WTC11 (cell line): ENCODE results near the gene RPRD1B. TPM values are rescaled to one million over a fixed set of nuclear protein-coding genes. Genes with fewer than 3 reads are reported as not detected.

ENCODE experiments used
- ATAC-seq: fragments of 200-7000 bp; cut with Tn5 transposase; 2 replicates; pipeline ENCODE4 v1.10.0; 2021; ENCODE audit warnings: mild to moderate bottlenecking, moderate library complexity
- CTCF ChIA-PET: fragments of 300-600 bp; sonication (Branson Sonifier 250); formaldehyde crosslinking; loops from one replicate; lab custom pipeline; 2021; ENCODE audit warnings: antibody characterized with exemption; lab: Charles Lee
- POLR2A ChIA-PET: fragments of 350-600 bp; sonication (Branson Sonifier 250); formaldehyde crosslinking; loops from one replicate; lab custom pipeline; 2021; ENCODE audit warnings: antibody characterized with exemption; lab: Charles Lee
- DNase-seq: peaks from one replicate; pipeline ENCODE4 v3.0.0; 2021; ENCODE audit warnings: low spot score
- H3K27ac Mint-ChIP-seq: 2 replicates; pipeline ENCODE4 v1.8.0; 2021; ENCODE audit warnings: mixed read lengths
- H3K27me3 Mint-ChIP-seq: 2 replicates; pipeline ENCODE4 v1.8.0; 2021; ENCODE audit warnings: low read depth, mild to moderate bottlenecking, moderate library complexity, mixed read lengths
- H3K36me3 Mint-ChIP-seq: 2 replicates; pipeline ENCODE4 v1.8.0; 2021; ENCODE audit warnings: mixed read lengths
- H3K4me1 Mint-ChIP-seq: 2 replicates; pipeline ENCODE4 v1.8.0; 2022; ENCODE audit warnings: mixed read lengths
- H3K4me3 Mint-ChIP-seq: 2 replicates; pipeline ENCODE4 v1.8.0; 2021; ENCODE audit warnings: mild to moderate bottlenecking, moderate library complexity, mixed read lengths
- H3K9me3 Mint-ChIP-seq: 2 replicates; pipeline ENCODE4 v1.8.0; 2021; ENCODE audit warnings: mixed read lengths
- AR ChIP-seq: fragments of 250-450 bp; sonication (Bioruptor Pico); IDR thresholded peaks from 2 replicates; pipeline ENCODE4 v1.9.0; 2021; ENCODE audit warnings: mild to moderate bottlenecking
- CDX4 ChIP-seq: fragments of 250-450 bp; sonication (Bioruptor Pico); IDR thresholded peaks from 2 replicates; pipeline ENCODE4 v1.9.0; 2021; ENCODE audit warnings: moderate library complexity, mild to moderate bottlenecking, inconsistent platforms, borderline replicate concordance
- ETV6 ChIP-seq: sonication (generic); formaldehyde crosslinking; IDR thresholded peaks from 2 replicates; pipeline ENCODE4 v1.8.1; 2022; ENCODE audit warnings: mild to moderate bottlenecking, missing genetic modification reagents
- JUN ChIP-seq: sonication (generic); formaldehyde crosslinking; IDR thresholded peaks from 2 replicates; pipeline ENCODE4 v1.8.0; 2023; ENCODE audit warnings: mild to moderate bottlenecking, missing genetic modification reagents
- NFYB ChIP-seq: sonication (generic); formaldehyde crosslinking; conservative IDR thresholded peaks from 2 replicates; pipeline ENCODE4 v1.8.0; 2022; ENCODE audit warnings: low read depth, missing genetic modification reagents
- NR2C2 ChIP-seq: sonication (generic); formaldehyde crosslinking; IDR thresholded peaks from 2 replicates; pipeline ENCODE4 v1.8.0; 2022; ENCODE audit warnings: mild to moderate bottlenecking, missing genetic modification reagents
- RORB ChIP-seq: fragments of 250-450 bp; sonication (Bioruptor Pico); IDR thresholded peaks from 2 replicates; pipeline ENCODE4 v1.9.0; 2021; ENCODE audit warnings: mild to moderate bottlenecking
- SP1 ChIP-seq: sonication (generic); formaldehyde crosslinking; conservative IDR thresholded peaks from 2 replicates; pipeline ENCODE4 v1.8.1; 2022; ENCODE audit warnings: missing genetic modification reagents
- STAT6 ChIP-seq: sonication (generic); formaldehyde crosslinking; conservative IDR thresholded peaks from 2 replicates; pipeline ENCODE4 v1.8.1; 2023; ENCODE audit warnings: mild to moderate bottlenecking, low read depth, missing genetic modification reagents, moderate library complexity
- TCF7 ChIP-seq: sonication (generic); formaldehyde crosslinking; IDR thresholded peaks from 2 replicates; pipeline ENCODE4 v1.8.0; 2022; ENCODE audit warnings: mild to moderate bottlenecking, low read depth, missing genetic modification reagents, moderate library complexity
- ZNF138 ChIP-seq: sonication (generic); formaldehyde crosslinking; conservative IDR thresholded peaks from 2 replicates; pipeline ENCODE4 v1.8.1; 2022; ENCODE audit warnings: mild to moderate bottlenecking, moderate library complexity, missing genetic modification reagents
- ZNF219 ChIP-seq: sonication (generic); formaldehyde crosslinking; IDR thresholded peaks from 2 replicates; pipeline ENCODE4 v1.8.0; 2023; ENCODE audit warnings: missing genetic modification reagents, mild to moderate bottlenecking, borderline replicate concordance
- ZSCAN18 ChIP-seq: fragments of 250-450 bp; sonication (Bioruptor Pico); IDR thresholded peaks from 2 replicates; pipeline ENCODE4 v2.1.2; 2022; ENCODE audit warnings: mild to moderate bottlenecking, moderate library complexity
- total RNA-seq: library from RNA; stranded (reverse); gene quantifications from 3 replicates; pipeline ENCODE4 v1.2.3, GENCODE V29; 2021
- TF ChIP-seq, protein P1 (sequence below): sonication (generic); formaldehyde crosslinking; IDR thresholded peaks from 2 replicates; pipeline ENCODE4 v1.8.1; 2023; ENCODE audit warnings: mild to moderate bottlenecking, moderate library complexity, missing genetic modification reagents
- TF ChIP-seq, protein P2 (sequence below): sonication (generic); formaldehyde crosslinking; IDR thresholded peaks from 2 replicates; pipeline ENCODE4 v1.8.1; 2022; ENCODE audit warnings: low read depth, mild to moderate bottlenecking, moderate library complexity, missing genetic modification reagents, borderline replicate concordance
- TF ChIP-seq, protein P3 (sequence below): fragments of 250-450 bp; sonication (Bioruptor Pico); IDR thresholded peaks from 2 replicates; pipeline ENCODE4 v1.9.0; 2021; ENCODE audit warnings: mild to moderate bottlenecking

Gene RPRD1B
- total RNA-seq, 1 experiment from 2014 or later: 21.4 TPM

DNA sequence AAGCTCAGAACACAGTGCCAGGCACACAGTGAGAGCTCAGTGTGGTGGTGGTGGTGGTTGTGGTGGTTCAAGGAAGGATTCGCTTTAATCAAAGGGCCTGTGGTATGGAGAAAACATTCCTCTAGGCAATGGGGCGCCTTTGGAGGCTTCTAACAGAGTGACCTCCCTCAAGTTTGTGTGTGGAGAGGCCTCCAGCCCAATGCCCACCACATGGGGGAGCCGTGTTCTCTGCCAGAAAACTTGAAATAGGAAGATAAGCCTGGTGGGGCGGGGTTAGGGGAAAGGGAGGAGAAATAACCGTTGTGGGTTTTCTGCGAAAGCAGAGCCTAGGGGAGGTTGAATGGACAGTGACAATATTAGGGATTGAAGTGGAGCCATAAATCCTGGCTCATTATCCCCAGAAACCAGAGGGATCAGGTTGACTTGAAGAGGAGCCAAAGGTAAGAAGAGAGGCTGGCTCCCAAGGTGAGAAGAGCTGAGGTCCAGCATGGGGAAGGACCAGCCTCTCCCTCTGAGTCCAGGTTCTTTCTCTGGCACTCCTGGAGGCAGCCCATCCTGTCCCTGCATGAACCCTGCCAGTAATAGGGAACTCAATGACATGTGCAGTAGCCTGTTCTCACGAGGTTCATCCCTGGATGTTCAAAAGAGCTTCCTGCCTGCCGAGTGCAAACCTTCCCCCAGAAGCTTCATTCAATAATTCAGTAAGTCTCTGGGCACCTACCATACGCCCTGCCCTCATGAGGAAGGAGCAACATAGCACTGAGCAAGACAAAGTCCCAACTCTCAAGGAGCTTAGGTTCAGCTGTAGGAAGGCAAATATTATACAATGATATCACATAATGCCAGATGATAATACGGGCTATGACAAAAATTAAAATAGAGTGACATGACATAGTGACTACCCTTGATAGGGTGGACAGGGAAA lies 80.1 kb downstream of the RPRD1B start:
- no peak overlapping the region for H3K27ac Mint-ChIP-seq
- CTCF ChIA-PET: interaction anchor here (0.7 to 5.3 kb wide), 17 partner anchors 9 to 295 kb away, joined by 3 to 45 read pairs (median 6); partner anchors contain the start of genes RPRD1B and TTI1

More for the DNA sequence above, 80.1 kb downstream of the RPRD1B start:
- Mint-ChIP-seq H3K4me3 (no peak overlapping the region), H3K27me3 (no peaks in the 10 kb centered on the region), H3K9me3 (no peaks in the 10 kb centered on the region), H3K36me3 (no peaks in the 10 kb centered on the region), H3K4me1 (peaks cover 3% of the 10 kb centered on the region; the same call in 1 of the 2 replicates)
- TF ChIP-seq SP1 (CRISPR knock-in tag): no peak
- TF ChIP-seq ZNF219 (CRISPR knock-in tag): no peak
- TF ChIP-seq, protein P1, sequence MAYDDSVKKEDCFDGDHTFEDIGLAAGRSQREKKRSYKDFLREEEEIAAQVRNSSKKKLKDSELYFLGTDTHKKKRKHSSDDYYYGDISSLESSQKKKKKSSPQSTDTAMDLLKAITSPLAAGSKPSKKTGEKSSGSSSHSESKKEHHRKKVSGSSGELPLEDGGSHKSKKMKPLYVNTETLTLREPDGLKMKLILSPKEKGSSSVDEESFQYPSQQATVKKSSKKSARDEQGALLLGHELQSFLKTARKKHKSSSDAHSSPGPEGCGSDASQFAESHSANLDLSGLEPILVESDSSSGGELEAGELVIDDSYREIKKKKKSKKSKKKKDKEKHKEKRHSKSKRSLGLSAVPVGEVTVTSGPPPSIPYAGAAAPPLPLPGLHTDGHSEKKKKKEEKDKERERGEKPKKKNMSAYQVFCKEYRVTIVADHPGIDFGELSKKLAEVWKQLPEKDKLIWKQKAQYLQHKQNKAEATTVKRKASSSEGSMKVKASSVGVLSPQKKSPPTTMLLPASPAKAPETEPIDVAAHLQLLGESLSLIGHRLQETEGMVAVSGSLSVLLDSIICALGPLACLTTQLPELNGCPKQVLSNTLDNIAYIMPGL (CRISPR knock-in tag): no peak
- no peak for TF ChIP-seq RORB (CRISPR knock-in tag)
- TF ChIP-seq AR (CRISPR knock-in tag): no peak
- TF ChIP-seq, protein P2, sequence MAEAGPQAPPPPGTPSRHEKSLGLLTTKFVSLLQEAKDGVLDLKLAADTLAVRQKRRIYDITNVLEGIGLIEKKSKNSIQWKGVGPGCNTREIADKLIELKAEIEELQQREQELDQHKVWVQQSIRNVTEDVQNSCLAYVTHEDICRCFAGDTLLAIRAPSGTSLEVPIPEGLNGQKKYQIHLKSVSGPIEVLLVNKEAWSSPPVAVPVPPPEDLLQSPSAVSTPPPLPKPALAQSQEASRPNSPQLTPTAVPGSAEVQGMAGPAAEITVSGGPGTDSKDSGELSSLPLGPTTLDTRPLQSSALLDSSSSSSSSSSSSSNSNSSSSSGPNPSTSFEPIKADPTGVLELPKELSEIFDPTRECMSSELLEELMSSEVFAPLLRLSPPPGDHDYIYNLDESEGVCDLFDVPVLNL (CRISPR knock-in tag): no peak
- TF ChIP-seq NFYB (CRISPR knock-in tag): no peak
- TF ChIP-seq NR2C2 (CRISPR knock-in tag): no peak
- TF ChIP-seq JUN (CRISPR knock-in tag): no peak
- TF ChIP-seq ZNF138 (CRISPR knock-in tag): no peak
- TF ChIP-seq STAT6 (CRISPR knock-in tag): no peak
- TF ChIP-seq CDX4: no peak
- TF ChIP-seq TCF7 (CRISPR knock-in tag): no peak
- TF ChIP-seq, protein P3, sequence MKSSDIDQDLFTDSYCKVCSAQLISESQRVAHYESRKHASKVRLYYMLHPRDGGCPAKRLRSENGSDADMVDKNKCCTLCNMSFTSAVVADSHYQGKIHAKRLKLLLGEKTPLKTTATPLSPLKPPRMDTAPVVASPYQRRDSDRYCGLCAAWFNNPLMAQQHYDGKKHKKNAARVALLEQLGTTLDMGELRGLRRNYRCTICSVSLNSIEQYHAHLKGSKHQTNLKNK (CRISPR knock-in tag): no peak
- TF ChIP-seq ZSCAN18 (CRISPR knock-in tag): no peak
- no peak for TF ChIP-seq ETV6
- ATAC-seq (peak; percentile 98), DNase-seq (peak; percentile 81)
- POLR2A ChIA-PET: no interaction called here
